Chondrocyte (in vitro differentiated cells): ENCODE data around the gene CERS5. TPM values are rescaled to one million over a fixed set of nuclear protein-coding genes. Genes with fewer than 3 reads are reported as not detected.
"Not testable (repeated sequence)": the region's sequence is repeated elsewhere in the genome, so short reads cannot be mapped to it uniquely, and the experiment has no call there.

ENCODE experiments used
- DNase-seq: peaks from one replicate; pipeline ENCODE4 v3.0.0; 2021; ENCODE audit warnings: mixed read lengths, low spot score
- H3K27ac Mint-ChIP-seq: one replicate; pipeline ENCODE4 v1.8.0; 2021; ENCODE audit warnings: mild to moderate bottlenecking, moderate library complexity, mixed read lengths; ENCODE audit not compliant: unreplicated experiment
- H3K27me3 Mint-ChIP-seq: 2 replicates; pipeline ENCODE4 v1.8.0; 2021; ENCODE audit warnings: low read depth, mixed read lengths
- H3K36me3 Mint-ChIP-seq: 2 replicates; pipeline ENCODE4 v1.8.0; 2021; ENCODE audit warnings: low read depth, mixed read lengths
- H3K4me1 Mint-ChIP-seq: 2 replicates; pipeline ENCODE4 v1.8.0; 2021; ENCODE audit warnings: low read depth, mild to moderate bottlenecking, mixed read lengths
- H3K4me3 Mint-ChIP-seq: one replicate; pipeline ENCODE4 v1.8.0; 2021; ENCODE audit warnings: mild to moderate bottlenecking, moderate library complexity, mixed read lengths; ENCODE audit not compliant: unreplicated experiment
- H3K9me3 Mint-ChIP-seq: 2 replicates; pipeline ENCODE4 v1.8.0; 2021; ENCODE audit warnings: low read depth, mixed read lengths
- CTCF ChIP-seq: fragments of 200-600 bp; sonication (generic); IDR thresholded peaks from 2 replicates; pipeline ENCODE4 v1.5.0; 2021; ENCODE audit warnings: antibody characterized with exemption, mild to moderate bottlenecking, moderate library complexity
- total RNA-seq: library from RNA; stranded (reverse); gene quantifications from 3 replicates; pipeline ENCODE4 v1.2.1, GENCODE V29; 2021

CERS5 gene
- total RNA-seq, 1 donor from 2014 or later = 80.9 TPM

GRCh38 chr12:50084775-50085614, 82.2 kb downstream of the CERS5 start, which contains the start of gene SMARCD1:
SMARCD1 (plus strand) TSS chr12:50085342; CDS start chr12:50085370, 28 bp downstream.
- H3K27ac Mint-ChIP-seq = peak within 1 kb of the TSS; percentile 94
- TF ChIP-seq CTCF = peak; percentile 80
- H3K27me3 Mint-ChIP-seq = no peaks in the 10 kb centered on the region
- H3K36me3 Mint-ChIP-seq = peaks cover 17% of the 10 kb centered on the region
- no peaks in the 10 kb centered on the region for H3K9me3 Mint-ChIP-seq
- peak; percentile 96 for DNase-seq
- H3K4me3 Mint-ChIP-seq = peak within 1 kb of the TSS; percentile 82
- peaks cover 46% of the 10 kb centered on the region for H3K4me1 Mint-ChIP-seq

GRCh38 chr12:50084409-50084774, 82.8 kb downstream of the CERS5 start:
- Mint-ChIP-seq H3K4me1 (peaks cover 46% of the 10 kb centered on the region), H3K4me3 (peak overlapping the region; percentile 82), H3K36me3 (peaks cover 13% of the 10 kb centered on the region), H3K27ac (peak overlapping the region; percentile 94)
- H3K27me3 Mint-ChIP-seq, DNase-seq, H3K9me3 Mint-ChIP-seq: not testable (repeated sequence)

GRCh38 chr12:50083301-50083700, 83.9 kb downstream of the CERS5 start:
- TF ChIP-seq CTCF = no peak
- H3K4me1 Mint-ChIP-seq = peaks cover 37% of the 10 kb centered on the region
- H3K36me3 Mint-ChIP-seq = peaks cover 5% of the 10 kb centered on the region
- peak overlapping the region; percentile 75 for H3K27ac Mint-ChIP-seq
- H3K9me3 Mint-ChIP-seq = no peaks in the 10 kb centered on the region
- H3K27me3 Mint-ChIP-seq = no peaks in the 10 kb centered on the region
- H3K4me3 Mint-ChIP-seq = peak overlapping the region; percentile 54
- no peak for DNase-seq

- no peak for TF ChIP-seq CTCF
- no peak overlapping the region for H3K4me3 Mint-ChIP-seq
- no peaks in the 10 kb centered on the region for H3K27me3 Mint-ChIP-seq
- peaks cover 31% of the 10 kb centered on the region for H3K4me1 Mint-ChIP-seq
- DNase-seq = peak; percentile 46
- H3K9me3 Mint-ChIP-seq = no peaks in the 10 kb centered on the region
- H3K36me3 Mint-ChIP-seq = peaks cover 5% of the 10 kb centered on the region
- peak overlapping the region; percentile 45 for H3K27ac Mint-ChIP-seq
Observed at GRCh38 chr12:50082644-50083043, 84.5 kb downstream of the CERS5 start.

- peak; percentile 87 for DNase-seq
- Mint-ChIP-seq H3K4me1 (peaks cover 17% of the 10 kb centered on the region), H3K4me3 (no peak overlapping the region), H3K36me3 (no peaks in the 10 kb centered on the region), H3K27ac (no peak overlapping the region), H3K9me3 (no peaks in the 10 kb centered on the region), H3K27me3 (no peaks in the 10 kb centered on the region)
- no peak for TF ChIP-seq CTCF
Observed at GRCh38 chr12:50081096-50081808, 85.9 kb downstream of the CERS5 start.
